ENCODE data around the gene GATM. TPM values are rescaled to one million over a fixed set of nuclear protein-coding genes. Genes with fewer than 3 reads are reported as not detected.

GATM gene
- total RNA-seq, result 128 TPM

GRCh38 chr15:45378149-45378912, at the start of gene GATM:
Gene GATM (minus strand): TSS chr15:45378544. CDS start chr15:45378453, 91 bp downstream.

Small RNA genes lying within 50 kb of the gene (small RNA-seq; reads per million reads assigned to genes)
- not detected for gene RNU6-953P (ENCODE audit: low replicate concordance)

Other genes starting within 250 kb of the GATM start
- gene DUOXA1, start 248.7 kb downstream of the GATM start, total RNA-seq, result not detected
- not detected for gene DUOX1, start 248.6 kb downstream of the GATM start, total RNA-seq
- 72.0 TPM for gene SHF, start 190.6 kb downstream of the GATM start, total RNA-seq
- not detected for gene SLC28A2, start 126.3 kb downstream of the GATM start, total RNA-seq
- 22.2 TPM for gene SLC30A4, start 144.2 kb upstream of the GATM start, total RNA-seq
- 105 TPM for gene BLOC1S6, start 208.8 kb upstream of the GATM start, total RNA-seq

Data from parietal lobe (tissue), 2 donors.